Measurements from ENCODE around the gene CHMP2A. TPM values are rescaled to one million over a fixed set of nuclear protein-coding genes. Genes with fewer than 3 reads are reported as not detected.
A peak's percentile ranks its signal among the peaks of the same experiment; 100 is the strongest.

Gene CHMP2A
- total and polyA plus RNA-seq, 4 donors = 58.0 to 107 (median 83.3) TPM

DNA sequence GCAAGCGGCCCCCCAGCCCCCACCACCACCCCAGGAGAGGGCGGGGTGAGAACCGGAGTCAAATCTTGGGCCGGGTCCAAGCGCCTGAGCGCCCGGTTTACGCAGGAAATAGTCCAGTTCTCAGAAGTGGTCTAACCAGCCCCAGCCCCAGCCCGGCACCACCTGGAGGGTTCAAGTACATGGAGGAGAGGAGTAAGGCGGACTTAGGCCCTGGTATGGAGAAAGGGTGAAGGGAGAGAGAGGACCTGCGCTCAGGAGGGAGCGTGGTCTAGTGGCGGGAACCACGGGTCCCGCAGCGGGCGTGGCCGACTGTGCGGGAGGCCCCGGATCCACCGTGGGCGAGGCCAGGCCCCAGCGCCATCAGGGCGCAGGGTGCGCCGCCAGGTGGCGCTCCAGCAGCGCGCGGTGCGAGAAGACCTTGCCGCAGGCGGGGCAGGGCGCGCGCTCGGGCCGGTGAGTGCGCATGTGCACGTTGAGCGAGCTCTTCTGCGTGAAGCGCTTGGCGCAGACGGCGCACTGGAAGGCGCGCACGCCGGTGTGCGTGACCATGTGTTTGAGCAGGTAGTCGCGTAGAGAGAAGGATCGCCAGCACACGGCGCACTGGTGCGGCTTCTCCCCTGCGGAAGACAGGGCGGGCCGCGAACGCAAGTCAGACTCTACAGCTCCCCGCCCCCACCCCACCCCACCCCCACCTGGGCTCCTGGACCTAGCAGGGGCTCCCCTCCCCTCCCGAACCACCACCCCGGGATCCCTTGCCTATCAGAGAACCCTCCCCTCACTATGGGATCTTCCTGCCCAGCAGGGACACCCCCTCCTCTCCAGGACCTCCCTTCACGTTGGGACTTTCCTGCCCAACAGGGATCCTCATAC, 41.0 kb downstream of the CHMP2A start:
- Histone ChIP-seq H3K9ac (ENCODE audit: low read depth in 1 of 2, low read length in 2 of 2) (peak overlapping the region in 1 of 2 donors; percentile 50), H3K4me1 (ENCODE audit: control insufficient read depth in 4 of 4, insufficient read depth in 4 of 4, low read length in 3 of 4) (peaks cover 16 to 78% (median 52%) of the 10 kb centered on the region in 4 donors), H3K9me3 (ENCODE audit: control insufficient read depth in 4 of 4, low read length in 3 of 4) (no peaks in the 10 kb centered on the region), H3K27ac (ENCODE audit: low read depth in 1 of 2, low read length in 2 of 2) (peak overlapping the region; percentile 75 to 86), H3K4me3 (ENCODE audit: low read depth in 1 of 3, low read length in 3 of 3) (peak overlapping the region; percentile 45 to 65 (median 59)), H3K27me3 (ENCODE audit: control insufficient read depth in 4 of 4, insufficient read depth in 4 of 4, low read length in 3 of 4) (no peaks in the 10 kb centered on the region), H3K36me3 (ENCODE audit: control insufficient read depth in 4 of 4, insufficient read depth in 3 of 4, low read depth in 1 of 4, low read length in 3 of 4) (peaks cover 0 to 9% (median 3%) of the 10 kb centered on the region in 4 donors)
- 6% methylated on average over 66 of the region's 66 CpGs for WGBS
- TF ChIP-seq NR2F2 (IDR thresholded peaks at IDR 0.05) = no peak
- TF ChIP-seq RXRA (IDR thresholded peaks at IDR 0.05) = peak in 1 of 2 donors; percentile 14
- peak in 1 of 2 donors; percentile 5 for TF ChIP-seq HNF4A (conservative IDR thresholded peaks at IDR 0.05)
- peak; percentile 33 for TF ChIP-seq SP1 (IDR thresholded peaks at IDR 0.05)
- TF ChIP-seq, protein P1, sequence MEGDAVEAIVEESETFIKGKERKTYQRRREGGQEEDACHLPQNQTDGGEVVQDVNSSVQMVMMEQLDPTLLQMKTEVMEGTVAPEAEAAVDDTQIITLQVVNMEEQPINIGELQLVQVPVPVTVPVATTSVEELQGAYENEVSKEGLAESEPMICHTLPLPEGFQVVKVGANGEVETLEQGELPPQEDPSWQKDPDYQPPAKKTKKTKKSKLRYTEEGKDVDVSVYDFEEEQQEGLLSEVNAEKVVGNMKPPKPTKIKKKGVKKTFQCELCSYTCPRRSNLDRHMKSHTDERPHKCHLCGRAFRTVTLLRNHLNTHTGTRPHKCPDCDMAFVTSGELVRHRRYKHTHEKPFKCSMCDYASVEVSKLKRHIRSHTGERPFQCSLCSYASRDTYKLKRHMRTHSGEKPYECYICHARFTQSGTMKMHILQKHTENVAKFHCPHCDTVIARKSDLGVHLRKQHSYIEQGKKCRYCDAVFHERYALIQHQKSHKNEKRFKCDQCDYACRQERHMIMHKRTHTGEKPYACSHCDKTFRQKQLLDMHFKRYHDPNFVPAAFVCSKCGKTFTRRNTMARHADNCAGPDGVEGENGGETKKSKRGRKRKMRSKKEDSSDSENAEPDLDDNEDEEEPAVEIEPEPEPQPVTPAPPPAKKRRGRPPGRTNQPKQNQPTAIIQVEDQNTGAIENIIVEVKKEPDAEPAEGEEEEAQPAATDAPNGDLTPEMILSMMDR (IDR thresholded peaks at IDR 0.05; ENCODE audit: low read depth, low read length, missing input control) = peak; percentile 94
- TF ChIP-seq RAD21 (IDR thresholded peaks at IDR 0.05) = peak; percentile 64 to 80
- no peak for TF ChIP-seq YY1 (IDR thresholded peaks at IDR 0.05)
- TF ChIP-seq, protein P2, sequence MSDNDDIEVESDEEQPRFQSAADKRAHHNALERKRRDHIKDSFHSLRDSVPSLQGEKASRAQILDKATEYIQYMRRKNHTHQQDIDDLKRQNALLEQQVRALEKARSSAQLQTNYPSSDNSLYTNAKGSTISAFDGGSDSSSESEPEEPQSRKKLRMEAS (IDR thresholded peaks at IDR 0.05) = no peak
- TF ChIP-seq, protein P3, sequence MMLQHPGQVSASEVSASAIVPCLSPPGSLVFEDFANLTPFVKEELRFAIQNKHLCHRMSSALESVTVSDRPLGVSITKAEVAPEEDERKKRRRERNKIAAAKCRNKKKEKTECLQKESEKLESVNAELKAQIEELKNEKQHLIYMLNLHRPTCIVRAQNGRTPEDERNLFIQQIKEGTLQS (IDR thresholded peaks at IDR 0.05) = no peak
- no peak for TF ChIP-seq FOXA1 (IDR thresholded peaks at IDR 0.05)
- TF ChIP-seq JUND (IDR thresholded peaks at IDR 0.05) = no peak
- TF ChIP-seq HNF4G (IDR thresholded peaks at IDR 0.05) = no peak
- peak; percentile 94 for DNase-seq (ENCODE audit: low spot score)

DNA sequence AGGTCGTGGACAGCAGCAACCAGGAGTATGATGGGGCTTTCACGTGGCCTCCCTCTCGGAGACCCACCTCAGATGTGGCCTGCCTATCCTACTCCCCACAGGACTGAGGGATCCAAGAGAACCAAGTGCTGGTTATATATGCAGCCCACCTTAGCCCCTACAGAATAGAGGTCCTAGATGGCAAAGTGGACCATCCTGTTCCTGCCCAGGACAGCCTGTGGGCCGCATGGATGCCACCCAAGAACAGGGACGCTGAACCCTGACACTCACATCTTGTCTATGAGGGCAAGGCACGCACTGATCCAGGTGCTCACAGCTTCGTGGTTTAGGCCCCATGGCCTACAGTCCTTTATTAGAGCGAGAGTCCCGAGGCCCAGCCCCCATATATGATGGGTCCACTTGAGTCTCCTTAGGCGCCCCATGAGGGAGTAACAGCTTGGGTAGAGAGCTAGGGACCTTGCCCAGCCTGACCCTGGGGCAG, 41.7 kb downstream of the CHMP2A start:
- Histone ChIP-seq H3K4me1 (ENCODE audit: control insufficient read depth in 4 of 4, insufficient read depth in 4 of 4, low read length in 3 of 4) (peaks cover 15 to 75% (median 50%) of the 10 kb centered on the region in 4 donors), H3K27ac (ENCODE audit: low read depth in 1 of 2, low read length in 2 of 2) (peak overlapping the region; percentile 75 to 86), H3K27me3 (ENCODE audit: control insufficient read depth in 4 of 4, insufficient read depth in 4 of 4, low read length in 3 of 4) (no peaks in the 10 kb centered on the region), H3K9me3 (ENCODE audit: control insufficient read depth in 4 of 4, low read length in 3 of 4) (no peaks in the 10 kb centered on the region), H3K9ac (ENCODE audit: low read depth in 1 of 2, low read length in 2 of 2) (peak overlapping the region in 1 of 2 donors; percentile 39), H3K4me3 (ENCODE audit: low read depth in 1 of 3, low read length in 3 of 3) (no peak overlapping the region), H3K36me3 (ENCODE audit: control insufficient read depth in 4 of 4, insufficient read depth in 3 of 4, low read depth in 1 of 4, low read length in 3 of 4) (peaks cover 0 to 9% (median 3%) of the 10 kb centered on the region in 4 donors)
- no peak for TF ChIP-seq FOXA1 (IDR thresholded peaks at IDR 0.05)
- TF ChIP-seq RXRA (IDR thresholded peaks at IDR 0.05) = no peak
- TF ChIP-seq, protein P2 (IDR thresholded peaks at IDR 0.05) = no peak
- no peak for TF ChIP-seq SP1 (IDR thresholded peaks at IDR 0.05)
- TF ChIP-seq EGR1 (IDR thresholded peaks at IDR 0.05; ENCODE audit: low read depth in 2 of 2) = no peak
- TF ChIP-seq, protein P4, sequence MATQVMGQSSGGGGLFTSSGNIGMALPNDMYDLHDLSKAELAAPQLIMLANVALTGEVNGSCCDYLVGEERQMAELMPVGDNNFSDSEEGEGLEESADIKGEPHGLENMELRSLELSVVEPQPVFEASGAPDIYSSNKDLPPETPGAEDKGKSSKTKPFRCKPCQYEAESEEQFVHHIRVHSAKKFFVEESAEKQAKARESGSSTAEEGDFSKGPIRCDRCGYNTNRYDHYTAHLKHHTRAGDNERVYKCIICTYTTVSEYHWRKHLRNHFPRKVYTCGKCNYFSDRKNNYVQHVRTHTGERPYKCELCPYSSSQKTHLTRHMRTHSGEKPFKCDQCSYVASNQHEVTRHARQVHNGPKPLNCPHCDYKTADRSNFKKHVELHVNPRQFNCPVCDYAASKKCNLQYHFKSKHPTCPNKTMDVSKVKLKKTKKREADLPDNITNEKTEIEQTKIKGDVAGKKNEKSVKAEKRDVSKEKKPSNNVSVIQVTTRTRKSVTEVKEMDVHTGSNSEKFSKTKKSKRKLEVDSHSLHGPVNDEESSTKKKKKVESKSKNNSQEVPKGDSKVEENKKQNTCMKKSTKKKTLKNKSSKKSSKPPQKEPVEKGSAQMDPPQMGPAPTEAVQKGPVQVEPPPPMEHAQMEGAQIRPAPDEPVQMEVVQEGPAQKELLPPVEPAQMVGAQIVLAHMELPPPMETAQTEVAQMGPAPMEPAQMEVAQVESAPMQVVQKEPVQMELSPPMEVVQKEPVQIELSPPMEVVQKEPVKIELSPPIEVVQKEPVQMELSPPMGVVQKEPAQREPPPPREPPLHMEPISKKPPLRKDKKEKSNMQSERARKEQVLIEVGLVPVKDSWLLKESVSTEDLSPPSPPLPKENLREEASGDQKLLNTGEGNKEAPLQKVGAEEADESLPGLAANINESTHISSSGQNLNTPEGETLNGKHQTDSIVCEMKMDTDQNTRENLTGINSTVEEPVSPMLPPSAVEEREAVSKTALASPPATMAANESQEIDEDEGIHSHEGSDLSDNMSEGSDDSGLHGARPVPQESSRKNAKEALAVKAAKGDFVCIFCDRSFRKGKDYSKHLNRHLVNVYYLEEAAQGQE (IDR thresholded peaks at IDR 0.05) = no peak
- TF ChIP-seq, protein P1 (IDR thresholded peaks at IDR 0.05; ENCODE audit: low read depth, low read length, missing input control) = no peak
- no peak for TF ChIP-seq FOXA2 (IDR thresholded peaks at IDR 0.05)
- TF ChIP-seq GABPA (IDR thresholded peaks at IDR 0.05 in 1 of 2, conservative IDR thresholded peaks at IDR 0.05 in 1 of 2) = no peak
- TF ChIP-seq, protein P5, sequence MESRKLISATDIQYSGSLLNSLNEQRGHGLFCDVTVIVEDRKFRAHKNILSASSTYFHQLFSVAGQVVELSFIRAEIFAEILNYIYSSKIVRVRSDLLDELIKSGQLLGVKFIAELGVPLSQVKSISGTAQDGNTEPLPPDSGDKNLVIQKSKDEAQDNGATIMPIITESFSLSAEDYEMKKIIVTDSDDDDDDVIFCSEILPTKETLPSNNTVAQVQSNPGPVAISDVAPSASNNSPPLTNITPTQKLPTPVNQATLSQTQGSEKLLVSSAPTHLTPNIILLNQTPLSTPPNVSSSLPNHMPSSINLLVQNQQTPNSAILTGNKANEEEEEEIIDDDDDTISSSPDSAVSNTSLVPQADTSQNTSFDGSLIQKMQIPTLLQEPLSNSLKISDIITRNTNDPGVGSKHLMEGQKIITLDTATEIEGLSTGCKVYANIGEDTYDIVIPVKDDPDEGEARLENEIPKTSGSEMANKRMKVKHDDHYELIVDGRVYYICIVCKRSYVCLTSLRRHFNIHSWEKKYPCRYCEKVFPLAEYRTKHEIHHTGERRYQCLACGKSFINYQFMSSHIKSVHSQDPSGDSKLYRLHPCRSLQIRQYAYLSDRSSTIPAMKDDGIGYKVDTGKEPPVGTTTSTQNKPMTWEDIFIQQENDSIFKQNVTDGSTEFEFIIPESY (IDR thresholded peaks at IDR 0.05) = no peak
- no peak for TF ChIP-seq YY1 (IDR thresholded peaks at IDR 0.05)
- no peak for TF ChIP-seq TAF1 (conservative IDR thresholded peaks at IDR 0.05)
- no peak for TF ChIP-seq HNF4A (conservative IDR thresholded peaks at IDR 0.05)
- TF ChIP-seq, protein P3 (IDR thresholded peaks at IDR 0.05) = no peak
- DNase-seq (ENCODE audit: low spot score) = no peak
- WGBS = 75% methylated on average over 10 of the region's 10 CpGs
